ENCODE measurements around the gene TBC1D24.

The TBC1D24 gene

DNA sequence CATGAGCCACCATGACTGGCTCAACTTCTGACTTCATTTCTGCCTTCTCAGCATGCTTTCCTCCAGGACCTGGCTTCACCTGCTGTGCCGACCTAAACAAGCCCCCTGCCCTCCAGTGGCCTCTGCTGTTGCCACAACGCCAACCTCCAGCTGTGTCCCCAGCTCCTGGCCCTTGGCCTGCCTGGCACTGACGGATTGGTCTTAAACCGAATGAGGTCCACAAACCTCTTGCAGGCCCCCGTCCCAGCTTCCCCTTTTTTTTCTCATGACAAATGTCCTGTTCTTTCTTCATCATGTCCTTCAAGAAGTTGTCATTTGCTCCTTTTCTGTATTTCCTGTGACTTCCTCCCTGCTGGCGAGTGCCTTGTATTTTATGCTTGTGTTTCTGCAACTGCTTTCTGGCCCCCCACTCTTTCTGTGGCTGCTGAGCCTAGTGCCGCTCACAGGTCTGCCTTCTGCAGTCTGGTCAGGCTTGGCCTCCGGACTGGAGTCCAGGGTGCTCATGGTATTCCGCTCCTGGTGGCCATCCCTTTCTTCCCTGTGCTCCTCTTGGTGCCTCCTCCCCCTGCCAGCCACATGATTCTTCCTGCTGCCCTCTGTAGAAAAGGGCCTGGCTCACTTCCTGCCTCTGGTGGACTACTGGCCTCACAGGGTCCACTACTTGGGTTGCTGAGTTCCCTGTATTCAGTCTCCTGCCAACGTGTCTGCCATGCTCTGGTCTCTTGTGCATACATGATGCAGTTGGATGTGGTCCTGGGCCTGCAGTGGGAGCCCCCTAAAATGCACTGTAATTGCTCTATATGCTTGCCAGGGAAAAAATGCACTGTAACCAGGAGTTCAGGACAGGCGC lies 41.7 kb downstream of the TBC1D24 start:
- DNase-seq (ENCODE audit: low read depth): no peak

DNA sequence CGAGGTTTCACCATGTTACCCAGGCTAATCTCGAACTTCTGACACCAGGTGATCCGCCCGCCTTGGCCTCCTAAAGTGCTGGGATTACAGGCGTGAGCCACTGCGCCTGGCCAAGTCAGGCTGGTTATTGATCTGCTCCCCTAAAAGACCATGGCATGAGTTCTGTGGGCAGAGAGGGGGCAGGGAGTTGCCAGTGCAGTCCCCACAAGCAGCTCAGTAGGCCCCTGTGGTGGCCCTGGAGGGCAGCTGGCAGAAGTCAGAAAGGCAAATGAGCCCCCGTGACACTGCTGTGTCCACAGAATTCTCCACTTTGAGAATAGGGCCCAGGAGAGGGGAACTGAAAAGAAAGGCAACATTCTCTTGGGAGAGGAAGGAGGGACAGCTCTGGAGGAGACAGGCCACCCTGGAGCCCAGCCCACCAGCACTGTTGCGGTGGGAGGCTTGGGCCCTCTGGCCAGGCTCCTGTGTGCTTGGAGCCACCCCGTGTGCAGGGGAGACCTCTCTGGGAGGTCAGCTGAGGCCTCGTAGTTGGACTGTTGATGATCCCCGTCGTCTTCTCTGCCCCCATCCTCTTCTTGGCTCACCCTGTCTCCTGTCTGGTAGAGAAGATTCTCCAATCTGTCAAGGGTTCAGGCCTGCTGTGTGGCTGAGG lies 43.2 kb downstream of the TBC1D24 start:
- no peak for DNase-seq (ENCODE audit: low read depth)

DNA sequence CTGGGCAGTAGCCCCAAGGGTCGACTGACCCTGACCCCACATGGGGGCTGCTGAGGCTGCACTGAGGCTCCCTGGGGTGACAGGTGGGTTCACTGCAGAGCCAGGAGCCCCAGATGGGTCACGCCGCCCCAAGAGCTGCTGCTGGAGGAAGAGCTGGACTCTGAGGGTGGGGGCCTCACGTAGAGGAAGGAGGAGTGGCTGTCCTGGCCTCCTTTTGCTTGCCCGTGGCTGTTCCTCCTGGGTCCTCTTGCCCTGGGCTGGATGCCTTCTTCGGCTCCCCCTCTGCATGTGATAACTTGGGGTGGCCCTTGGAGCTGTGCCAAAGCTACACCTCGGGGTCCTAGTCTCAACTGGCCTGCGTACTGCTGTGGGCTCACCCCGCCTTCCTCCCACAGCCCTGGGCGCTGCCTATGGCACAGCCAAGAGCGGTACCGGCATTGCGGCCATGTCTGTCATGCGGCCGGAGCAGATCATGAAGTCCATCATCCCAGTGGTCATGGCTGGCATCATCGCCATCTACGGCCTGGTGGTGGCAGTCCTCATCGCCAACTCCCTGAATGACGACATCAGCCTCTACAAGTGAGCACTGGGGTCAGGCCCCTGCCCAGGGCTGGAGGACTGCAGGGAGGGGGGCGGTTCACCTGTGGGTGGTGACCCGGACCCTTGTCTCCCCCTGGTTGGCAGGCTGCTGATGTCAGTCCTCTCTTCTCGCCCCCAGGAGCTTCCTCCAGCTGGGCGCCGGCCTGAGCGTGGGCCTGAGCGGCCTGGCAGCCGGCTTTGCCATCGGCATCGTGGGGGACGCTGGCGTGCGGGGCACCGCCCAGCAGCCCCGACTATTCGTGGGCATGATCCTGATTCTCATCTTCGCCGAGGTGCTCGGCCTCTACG lies 44.1 kb downstream of the TBC1D24 start:
- no peak for DNase-seq (ENCODE audit: low read depth)

GRCh38 chr16:2519711-2520080 lies 44.8 kb downstream of the TBC1D24 start:
- DNase-seq (ENCODE audit: low read depth): no peak

GRCh38 chr16:2520097-2520783 lies 45.3 kb downstream of the TBC1D24 start, which contains the start of gene AMDHD2:
AMDHD2 (plus strand) TSS chr16:2520371; CDS start chr16:2520459, 88 bp downstream.
- DNase-seq (ENCODE audit: low read depth): peak; percentile 87

GRCh38 chr16:2520784-2521531 lies 46.0 kb downstream of the TBC1D24 start:
- DNase-seq (ENCODE audit: low read depth): peak; percentile 61

DNA sequence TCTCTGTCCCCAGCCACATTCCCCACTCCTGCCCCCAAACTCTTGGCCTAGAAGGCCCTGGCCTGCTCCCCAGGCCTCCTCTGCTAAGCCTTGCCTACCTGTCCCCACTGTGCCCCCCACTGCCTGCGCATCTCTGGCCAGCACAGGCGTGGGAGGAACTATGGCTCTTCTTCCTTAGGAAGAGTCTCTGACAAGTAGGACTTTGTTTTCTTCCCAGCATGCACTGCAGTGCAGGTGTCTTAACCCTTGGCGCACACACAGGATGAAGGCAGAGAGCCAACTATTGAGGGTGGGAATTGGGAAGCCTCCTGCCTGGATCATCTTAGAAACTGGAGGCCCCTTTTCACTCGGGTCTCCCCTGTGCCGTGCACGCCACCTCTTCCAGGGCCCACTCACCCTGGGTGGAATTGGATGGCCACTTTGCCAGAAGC lies 48.9 kb downstream of the TBC1D24 start:
- no peak for DNase-seq (ENCODE audit: low read depth)

DNA sequence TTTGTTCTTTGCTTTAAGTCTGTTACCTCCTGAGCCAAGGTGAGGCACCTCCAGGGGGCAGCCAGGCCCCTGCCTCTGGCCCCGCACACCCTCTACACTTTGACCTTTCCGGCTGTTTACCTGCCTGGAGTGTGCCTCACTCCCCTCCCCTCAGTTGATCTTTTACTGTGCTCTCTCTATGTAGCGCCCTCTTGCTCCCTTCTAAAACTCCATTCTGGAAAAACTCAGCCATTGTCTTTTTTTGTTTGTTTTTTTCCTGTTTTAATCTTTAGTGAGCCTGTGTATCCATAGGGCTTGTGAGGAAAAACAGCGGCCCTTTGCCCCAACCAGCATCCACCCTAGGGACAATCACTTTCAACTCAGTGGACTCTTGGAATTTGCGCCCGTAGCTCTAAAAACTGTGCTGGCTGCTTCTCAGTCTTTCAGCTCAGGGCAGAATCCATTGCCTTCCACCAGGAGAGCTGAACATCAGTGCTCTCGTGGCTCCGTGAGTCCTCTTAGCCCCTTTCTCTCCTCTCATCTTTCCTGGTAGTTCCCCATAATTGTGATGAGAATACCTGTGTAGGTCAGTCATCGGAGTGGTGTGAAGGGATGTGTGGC lies 49.5 kb downstream of the TBC1D24 start:
- no peak for DNase-seq (ENCODE audit: low read depth)

GRCh38 chr16:2526135-2526534 lies 51.2 kb downstream of the TBC1D24 start:
- DNase-seq (ENCODE audit: low read depth): no peak

GRCh38 chr16:2527071-2527783 lies 52.3 kb downstream of the TBC1D24 start:
- no peak for DNase-seq (ENCODE audit: low read depth)

DNA sequence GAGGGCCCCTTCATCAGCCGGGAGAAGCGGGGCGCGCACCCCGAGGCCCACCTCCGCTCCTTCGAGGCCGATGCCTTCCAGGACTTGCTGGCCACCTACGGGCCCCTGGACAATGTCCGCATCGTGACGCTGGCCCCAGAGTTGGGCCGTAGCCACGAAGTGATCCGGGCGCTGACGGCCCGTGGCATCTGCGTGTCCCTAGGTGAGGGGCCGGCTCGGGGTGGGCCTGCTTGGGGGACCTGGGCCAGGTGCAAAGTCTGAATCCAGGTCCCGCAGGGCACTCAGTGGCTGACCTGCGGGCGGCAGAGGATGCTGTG lies 52.8 kb downstream of the TBC1D24 start:
- DNase-seq (ENCODE audit: low read depth): no peak

- DNase-seq (ENCODE audit: low read depth): no peak
Observed at GRCh38 chr16:2528161-2529060, 53.5 kb downstream of the TBC1D24 start.

DNA sequence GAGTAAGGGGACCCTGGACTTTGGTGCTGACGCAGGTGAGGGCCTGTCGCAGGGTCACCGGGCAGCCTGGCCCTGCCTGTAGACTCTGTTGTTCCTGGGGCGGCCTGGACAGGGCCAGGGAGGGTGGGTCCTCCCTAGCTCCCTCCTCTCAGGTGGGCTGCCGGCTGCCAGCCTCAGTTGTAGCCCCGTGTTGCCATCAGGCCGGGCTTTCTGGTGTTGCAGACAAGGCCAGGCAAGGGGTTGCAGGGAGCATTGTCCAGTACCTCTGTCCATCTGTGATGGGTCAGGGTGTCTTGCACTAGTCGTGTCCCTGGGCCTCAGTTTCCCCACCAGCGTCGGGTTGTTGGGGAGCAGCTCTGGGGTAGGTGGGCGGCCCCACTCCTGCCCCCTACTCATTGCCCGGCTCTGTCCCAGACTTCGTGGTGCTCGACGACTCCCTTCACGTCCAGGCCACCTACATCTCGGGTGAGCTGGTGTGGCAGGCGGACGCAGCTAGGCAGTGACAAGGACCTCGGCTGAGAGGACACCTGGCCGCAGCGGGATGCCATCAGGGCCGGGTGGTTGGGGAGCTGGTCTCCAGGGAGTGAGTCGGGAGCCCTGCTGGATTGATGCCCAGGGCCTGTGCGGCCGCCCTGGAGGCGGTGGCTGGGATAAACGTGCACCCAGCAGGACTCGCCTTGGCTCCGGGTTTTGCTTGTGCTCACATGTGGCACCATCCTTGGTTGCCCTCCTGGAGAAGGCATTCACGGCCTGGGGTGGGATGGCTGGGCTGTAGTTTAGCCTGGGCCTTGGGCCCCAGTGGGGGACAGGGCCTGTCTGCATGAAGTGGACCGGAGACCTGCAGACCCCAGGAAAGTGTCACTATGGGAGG lies 54.4 kb downstream of the TBC1D24 start:
- no peak for DNase-seq (ENCODE audit: low read depth)

DNA sequence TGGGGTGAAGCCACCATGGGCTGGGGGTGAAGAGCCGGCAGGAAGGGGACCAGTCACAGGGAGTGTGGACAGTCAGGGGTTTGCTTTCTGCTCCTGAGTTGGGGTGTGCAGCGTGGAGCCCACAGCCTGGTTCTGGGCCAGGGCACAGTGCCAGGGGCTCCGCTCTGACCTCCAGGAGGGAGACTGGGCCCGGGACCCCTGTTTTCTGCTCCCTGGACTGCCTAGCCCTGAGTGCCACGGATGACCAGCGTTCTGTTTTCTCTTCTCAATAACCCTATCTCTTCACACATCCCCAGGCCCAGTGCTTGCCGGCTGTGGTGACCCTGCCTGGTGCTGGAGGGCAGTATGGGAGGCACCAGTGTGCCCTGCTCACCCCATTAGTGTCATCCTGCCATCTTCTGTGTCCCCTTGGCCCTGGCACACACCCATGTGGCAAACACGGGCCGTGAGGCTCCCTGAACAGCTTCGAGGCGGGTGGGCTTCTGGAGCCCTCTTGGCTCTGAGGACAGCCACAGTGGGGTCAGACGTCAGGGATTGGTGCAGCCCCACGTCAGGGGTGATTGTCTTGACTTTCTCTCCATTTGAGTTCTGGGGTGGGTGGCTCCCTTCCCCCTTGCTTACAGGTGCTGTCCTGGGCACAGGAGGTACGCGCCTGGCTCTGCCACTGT lies 55.2 kb downstream of the TBC1D24 start:
- DNase-seq (ENCODE audit: low read depth): no peak

DNA sequence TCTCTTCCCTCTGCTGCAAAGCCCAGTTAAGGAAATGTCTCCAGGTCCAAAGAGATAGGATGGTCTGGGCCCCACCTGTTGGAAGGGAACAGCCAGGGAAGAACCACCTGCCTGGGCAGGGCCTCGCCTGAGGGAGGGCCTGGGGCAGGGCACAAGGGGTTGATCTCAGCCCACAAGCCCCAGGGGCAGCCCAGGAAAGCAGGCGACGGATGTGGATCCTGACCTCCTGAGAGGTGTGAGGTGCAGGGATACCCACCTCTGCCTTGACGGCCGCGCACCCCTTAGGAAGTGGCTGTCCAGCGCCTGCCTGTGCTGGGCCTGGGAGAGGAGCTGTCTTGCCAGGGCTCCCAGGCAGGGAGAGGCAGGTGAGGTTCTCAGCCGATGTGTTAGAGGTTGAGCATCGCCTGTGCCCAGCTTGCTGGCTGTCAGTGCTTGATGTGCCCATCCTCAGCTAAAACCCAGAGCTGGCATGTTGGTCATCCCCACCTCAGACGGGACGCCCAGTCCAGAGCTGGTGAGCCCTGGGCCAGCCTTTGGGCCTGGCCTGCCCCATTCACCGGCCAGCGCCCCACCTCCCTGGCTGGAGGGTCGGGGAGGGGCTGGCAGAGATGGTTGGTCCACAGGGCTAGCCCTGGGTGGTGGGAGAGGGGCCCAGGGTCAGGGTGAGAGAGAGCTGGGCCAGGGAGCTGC lies 55.8 kb downstream of the TBC1D24 start:
- no peak for DNase-seq (ENCODE audit: low read depth)

DNA sequence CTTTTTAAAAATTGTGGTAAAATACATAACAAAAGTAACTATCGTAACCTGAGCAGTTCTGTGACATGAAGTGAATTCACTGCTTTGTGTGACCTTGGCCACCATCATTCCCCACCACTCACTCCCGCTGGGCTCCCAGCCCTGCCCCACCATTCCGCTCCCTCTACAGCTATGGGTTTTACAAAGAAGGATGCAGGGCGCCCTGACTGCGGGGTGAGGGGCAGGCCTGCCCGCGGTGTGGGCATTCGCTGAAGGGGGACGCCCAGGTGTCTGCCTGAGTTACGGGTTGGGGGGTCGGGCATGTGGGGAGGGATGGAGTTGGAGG lies 56.4 kb downstream of the TBC1D24 start, which contains the start of gene CEMP1:
Gene CEMP1, minus strand, starts transcription at position 38 of the 325 bp plus-strand sequence. CDS start 335 bp downstream, outside the sequence.
- DNase-seq (ENCODE audit: low read depth): no peak
